HG03097 (cell line): ENCODE measurements around the gene JARID2.

Experiments used
- ATAC-seq: cut with Tn5 transposase; IDR thresholded peaks from one replicate; pipeline ENCODE4 v1.9.1; 2021; ENCODE audit not compliant: unreplicated experiment, low FRiP score

JARID2 gene

DNA sequence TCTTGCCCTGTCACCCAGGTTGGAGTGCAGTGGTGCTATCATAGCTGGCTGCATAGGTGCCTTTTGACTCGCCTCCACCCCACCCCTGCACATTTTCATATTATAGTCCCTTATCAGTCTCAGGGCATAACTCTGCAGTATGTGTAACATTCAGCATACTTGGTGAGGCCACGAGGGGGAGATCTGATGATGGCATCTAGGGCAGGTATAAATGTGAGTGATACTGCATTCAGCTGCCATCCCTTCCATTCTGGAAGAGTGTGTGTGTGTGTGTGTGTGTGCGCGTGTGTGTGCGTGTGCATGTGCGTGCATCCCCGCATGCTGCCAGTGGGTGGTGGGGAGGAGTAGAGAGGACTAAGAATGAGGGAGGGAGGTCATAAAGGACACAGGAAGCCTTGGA is 81.4 kb downstream of the JARID2 start:
- ATAC-seq = no peak

DNA sequence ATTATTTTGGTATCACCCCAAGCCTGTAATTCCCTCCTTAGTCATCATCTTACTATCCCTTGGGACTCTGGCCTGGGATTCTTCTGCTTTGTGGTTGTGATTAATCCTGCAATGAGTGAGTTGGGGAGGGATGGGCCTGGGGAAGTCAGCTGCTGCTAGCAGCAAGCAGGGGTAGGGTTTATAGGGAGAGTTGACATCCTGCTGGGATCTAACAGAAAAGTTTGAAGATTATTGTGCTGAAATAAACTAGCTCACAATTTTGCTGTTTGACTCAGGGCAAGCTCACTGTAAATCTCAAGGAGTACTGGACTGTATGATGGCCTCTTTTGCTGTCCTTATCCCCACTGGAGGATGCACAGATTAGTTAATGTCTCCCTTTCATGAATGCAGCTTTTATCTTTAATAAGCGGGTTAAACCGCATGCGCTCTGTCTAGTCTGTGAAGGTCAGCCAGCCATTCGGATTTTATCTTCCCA is 83.4 kb downstream of the JARID2 start:
- no peak for ATAC-seq

- no peak for ATAC-seq
Observed at GRCh38 chr6:15330174-15330944, 84.5 kb downstream of the JARID2 start.

DNA sequence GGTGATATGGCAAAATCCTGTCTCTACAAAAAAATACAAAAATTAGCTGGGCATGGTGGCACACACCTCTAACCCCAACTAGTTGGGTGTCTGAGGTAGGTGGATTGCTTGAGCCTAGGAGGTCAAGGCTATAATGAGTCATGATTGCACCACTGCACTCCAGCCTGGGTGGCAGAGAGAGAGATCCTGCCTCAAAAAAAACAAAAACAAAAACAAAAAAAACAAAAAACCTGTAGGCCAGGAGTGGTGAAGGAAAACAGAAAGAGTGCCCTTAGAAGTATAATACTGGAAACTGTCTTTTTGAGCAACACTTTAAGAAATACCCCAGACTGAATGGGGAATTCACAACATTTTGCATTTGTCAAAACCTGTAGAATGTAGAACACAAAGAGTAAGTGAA is 85.3 kb downstream of the JARID2 start:
- no peak for ATAC-seq

GRCh38 chr6:15331629-15332251 is 85.9 kb downstream of the JARID2 start:
- no peak for ATAC-seq

- ATAC-seq = no peak
Observed at GRCh38 chr6:15332446-15332845, 86.6 kb downstream of the JARID2 start.

GRCh38 chr6:15335385-15335784 is 89.5 kb downstream of the JARID2 start:
- no peak for ATAC-seq

GRCh38 chr6:15335916-15336315 is 90.0 kb downstream of the JARID2 start:
- no peak for ATAC-seq

GRCh38 chr6:15336900-15337560 is 91.2 kb downstream of the JARID2 start:
- ATAC-seq = no peak

GRCh38 chr6:15337582-15337981 is 91.7 kb downstream of the JARID2 start:
- ATAC-seq = no peak

DNA sequence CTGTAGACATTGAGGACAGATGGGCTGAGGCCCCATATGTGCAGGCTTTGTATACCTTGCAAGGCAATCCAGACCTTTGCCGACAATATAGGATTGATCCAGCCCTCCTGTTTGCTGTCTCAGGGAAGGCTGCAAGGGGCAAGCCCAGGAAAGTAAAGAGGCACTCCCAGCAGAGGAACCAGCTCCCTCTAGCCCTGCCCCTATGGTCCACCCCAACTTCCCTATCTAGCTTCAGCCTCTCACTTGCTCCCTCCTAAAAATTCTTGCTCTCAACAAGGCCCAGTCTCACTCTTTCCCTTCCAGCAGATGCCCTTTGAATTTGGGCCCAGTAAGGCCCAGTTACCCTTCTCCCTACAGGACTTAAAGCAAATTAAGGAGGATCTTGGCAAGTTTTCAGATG is 92.6 kb downstream of the JARID2 start:
- ATAC-seq = no peak

GRCh38 chr6:15339081-15339480 is 93.2 kb downstream of the JARID2 start:
- no peak for ATAC-seq

DNA sequence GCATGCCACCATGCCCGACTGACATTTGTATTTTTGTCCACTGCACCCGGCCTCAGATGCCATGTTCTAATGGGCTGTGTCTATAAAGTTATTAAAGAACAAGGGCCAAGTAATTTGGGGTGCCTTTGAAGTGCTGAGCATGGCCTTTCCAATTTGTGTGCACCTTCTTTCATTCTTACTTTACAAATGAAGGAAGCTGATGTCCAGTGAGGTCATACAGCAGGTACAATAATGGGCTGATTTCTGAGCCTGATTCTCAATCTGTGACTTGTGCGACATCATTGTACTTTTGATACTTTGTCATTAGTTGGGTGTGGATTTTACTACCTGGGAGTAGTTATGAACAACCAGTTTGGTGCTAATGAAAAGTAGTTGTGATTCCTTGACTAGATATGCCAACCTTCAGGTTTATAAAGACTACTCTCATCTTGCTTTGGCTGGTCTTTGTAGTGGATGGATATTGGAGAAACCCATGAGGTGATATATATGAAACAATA is 94.3 kb downstream of the JARID2 start:
- ATAC-seq = no peak

- no peak for ATAC-seq
Observed at GRCh38 chr6:15340775-15341174, 94.9 kb downstream of the JARID2 start.

- ATAC-seq = no peak
Observed at GRCh38 chr6:15341311-15342001, 95.6 kb downstream of the JARID2 start.

DNA sequence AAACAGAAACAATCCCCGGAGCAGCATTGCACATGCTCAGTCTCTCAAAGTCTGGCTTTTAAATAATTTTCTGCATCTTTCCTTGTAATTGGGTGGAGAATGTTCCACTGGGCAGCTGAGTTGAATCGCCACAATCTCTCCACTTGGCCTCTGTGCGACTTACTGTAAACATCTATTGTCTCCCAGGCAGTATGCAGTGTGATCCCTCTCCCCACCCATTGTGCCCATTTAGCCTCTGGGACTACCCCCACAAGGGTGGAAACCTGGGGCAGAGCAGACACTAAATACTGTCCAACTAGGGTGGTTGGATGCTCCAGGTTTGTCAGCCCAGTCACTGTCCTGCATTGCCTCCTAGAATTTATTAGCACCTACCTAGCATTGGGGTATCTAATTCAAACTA is 96.2 kb downstream of the JARID2 start:
- no peak for ATAC-seq

DNA sequence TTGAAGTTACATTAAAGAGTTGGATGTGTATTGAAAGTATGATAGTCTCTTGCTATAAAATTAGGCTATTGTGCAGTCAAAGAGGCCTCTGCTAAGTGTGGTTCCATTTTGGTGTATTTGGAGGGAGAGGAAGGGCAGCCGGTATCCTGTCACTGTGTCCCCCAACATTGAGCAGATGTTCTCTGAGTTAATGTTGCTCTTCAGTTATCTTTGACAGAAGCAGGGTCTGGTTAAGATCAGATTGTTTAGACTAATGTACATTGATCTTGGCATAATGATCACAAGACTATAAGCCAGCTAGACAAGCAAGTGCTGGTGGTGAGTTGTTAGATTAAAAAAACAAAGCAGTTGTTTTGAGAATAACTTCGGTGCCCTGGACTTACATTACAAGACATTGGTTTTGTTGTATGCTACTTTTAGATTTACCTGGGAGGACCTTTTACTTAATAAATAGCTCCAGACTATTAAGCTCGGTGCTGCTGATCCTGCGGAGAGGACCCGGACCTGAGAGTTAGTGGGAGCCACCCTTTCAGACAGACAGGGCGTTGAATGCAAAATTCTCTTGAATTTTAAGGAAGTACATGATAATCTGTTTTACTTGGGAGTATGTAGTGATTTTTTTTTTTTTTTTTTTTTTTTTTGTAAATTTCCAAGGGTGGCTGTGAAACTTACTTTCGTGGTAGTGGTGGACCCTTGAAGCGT is 97.8 kb downstream of the JARID2 start:
- no peak for ATAC-seq

GRCh38 chr6:15344192-15344519 is 98.3 kb downstream of the JARID2 start:
- no peak for ATAC-seq

DNA sequence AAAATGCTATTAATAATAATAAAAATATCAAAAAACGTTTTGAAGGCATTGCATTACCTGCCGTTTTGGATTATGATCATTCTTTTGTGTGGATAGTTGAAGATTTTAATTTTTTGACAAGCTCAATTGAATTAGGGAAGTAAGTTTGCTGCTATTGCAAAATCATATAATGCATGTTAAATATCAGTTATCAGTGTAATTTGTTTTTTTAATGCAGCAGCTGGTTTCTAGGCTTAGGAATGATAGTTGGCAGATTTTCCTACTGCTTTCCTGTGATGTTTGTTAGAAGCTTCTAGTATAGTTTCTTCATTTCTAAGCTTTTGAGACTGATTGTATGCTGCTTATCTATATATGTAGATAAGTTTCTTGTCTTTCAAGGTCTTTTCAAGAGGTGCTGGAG is 99.0 kb downstream of the JARID2 start:
- no peak for ATAC-seq

DNA sequence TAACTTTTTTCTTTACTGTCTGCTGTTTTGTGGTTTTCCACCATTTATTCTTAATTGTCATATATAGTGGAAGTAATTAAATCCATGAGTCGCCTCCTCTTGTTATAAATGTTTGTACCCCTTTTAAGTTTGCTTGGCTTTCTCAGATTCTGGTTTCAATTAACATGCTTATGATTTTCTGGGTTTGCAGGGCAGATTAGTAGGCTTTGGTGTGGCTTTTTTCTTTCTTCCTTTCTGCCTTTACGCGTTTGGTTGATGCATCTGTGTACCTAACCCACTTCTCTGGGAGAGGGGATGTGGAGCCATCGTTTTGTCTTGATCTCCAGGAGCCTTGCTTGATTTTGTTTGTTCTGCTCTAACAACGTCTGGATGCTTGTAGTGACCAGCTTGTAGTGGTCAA is 100.4 kb downstream of the JARID2 start:
- no peak for ATAC-seq

DNA sequence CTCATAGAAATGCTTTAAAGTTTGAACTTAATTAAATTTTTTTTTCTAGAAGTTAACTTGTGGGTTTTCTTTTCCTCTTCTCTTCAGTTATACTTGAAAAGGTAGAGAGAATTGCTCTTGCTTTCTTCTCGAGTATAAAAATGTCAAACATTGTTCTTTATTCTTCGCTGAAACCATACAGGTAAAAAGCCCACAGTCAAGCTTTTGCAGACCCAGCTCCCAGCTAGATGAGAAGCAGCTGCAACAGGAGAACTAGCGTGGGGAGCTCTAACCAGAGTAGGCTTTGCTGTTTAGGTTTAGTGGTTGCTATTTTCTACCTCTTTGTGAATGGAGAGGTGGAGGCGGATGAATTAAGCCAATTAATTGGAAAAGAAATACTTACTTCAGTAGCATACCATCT is 102.7 kb downstream of the JARID2 start:
- no peak for ATAC-seq
